Measurements from ENCODE around the gene TIMM13. TPM values are rescaled to one million over a fixed set of nuclear protein-coding genes. Genes with fewer than 3 reads are reported as not detected.

Gene TIMM13
- total and polyA plus RNA-seq, 9 of the 15 experiments (the other 6 are each of a cell fraction or from before 2014, with no cell fraction given), result 17.6 to 215 (median 71.8) TPM

GRCh38 chr19:2391118-2391725 is 36.2 kb downstream of the TIMM13 start (continued):
- TF ChIP-seq NBN (IDR thresholded peaks at IDR 0.05; ENCODE audit: low read depth), result no peak
- no peak for TF ChIP-seq ZNF589 (CRISPR knock-in tag; IDR thresholded peaks at IDR 0.05; ENCODE audit: low read depth)
- TF ChIP-seq TRIM24 (IDR thresholded peaks at IDR 0.05), result no peak
- TF ChIP-seq KDM1A (IDR thresholded peaks at IDR 0.05), result peak in 1 of 2 experiments; percentile 93; a peak in 2 of 4 replicates
- no peak for TF ChIP-seq RREB1 (CRISPR knock-in tag; IDR thresholded peaks at IDR 0.05)
- no peak for TF ChIP-seq BMI1 (IDR thresholded peaks at IDR 0.05; ENCODE audit: low read length)
- TF ChIP-seq PATZ1 (CRISPR knock-in tag; IDR thresholded peaks at IDR 0.05; ENCODE audit: borderline replicate concordance), result no peak

Measured in K562 (cell line).